Hypothalamus (tissue), 51 donors: Measurements from ENCODE around the gene ZNF341.
"Not testable (repeated sequence)": the region's sequence is repeated elsewhere in the genome, so short reads cannot be mapped to it uniquely, and the experiment has no call there.

Source experiments
- DNase-seq, 51 donors: peaks; one replicate each; lab custom pipeline; 2025; lab: John Stamatoyannopoulos, UW

ZNF341 gene

GRCh38 chr20:33731693-33732165, at the start of gene ZNF341:
Gene ZNF341 (plus strand): TSS chr20:33731996. CDS start chr20:33732022, 26 bp downstream.
- peak; percentile 46 to 97 (median 89) for DNase-seq

DNA sequence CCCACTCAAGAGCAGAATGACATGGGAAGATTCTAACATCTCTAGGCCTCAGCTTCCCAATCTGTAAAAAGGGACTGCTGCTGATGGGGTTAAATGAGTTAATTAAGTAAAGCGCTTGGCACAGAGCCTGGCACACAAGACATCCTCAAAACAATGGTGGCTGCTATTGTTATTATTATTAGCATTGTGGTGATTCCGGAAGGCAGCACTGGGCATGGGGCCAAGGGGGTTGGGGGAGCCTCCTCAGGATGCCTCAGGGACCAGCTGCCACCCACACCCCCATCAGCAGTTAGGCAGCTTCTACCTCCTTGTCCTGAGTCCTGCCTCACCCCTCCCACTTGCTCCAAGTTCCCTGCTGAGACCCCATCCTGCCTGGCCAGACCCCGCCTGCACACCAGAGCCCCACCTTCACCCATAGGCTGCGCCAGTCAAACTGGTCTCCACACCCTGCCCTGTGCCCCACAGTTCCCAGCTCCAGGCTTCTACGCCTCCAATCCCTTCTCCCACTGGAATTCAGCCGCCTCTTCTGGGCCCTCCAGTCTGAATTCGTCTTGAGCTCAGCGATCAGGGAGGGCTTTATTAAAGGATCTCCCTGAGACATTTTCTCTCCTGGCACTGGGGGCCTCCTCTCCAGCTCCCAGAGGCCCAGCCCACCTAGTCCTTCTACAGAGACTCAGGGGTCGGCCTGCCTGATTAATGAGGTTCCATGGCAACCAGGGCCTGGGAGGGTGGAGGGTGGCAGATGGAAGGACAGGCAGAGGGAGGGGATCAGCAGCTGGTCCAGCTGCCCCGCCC, 47.1 kb upstream of the ZNF341 start:
- DNase-seq = no peak

DNA sequence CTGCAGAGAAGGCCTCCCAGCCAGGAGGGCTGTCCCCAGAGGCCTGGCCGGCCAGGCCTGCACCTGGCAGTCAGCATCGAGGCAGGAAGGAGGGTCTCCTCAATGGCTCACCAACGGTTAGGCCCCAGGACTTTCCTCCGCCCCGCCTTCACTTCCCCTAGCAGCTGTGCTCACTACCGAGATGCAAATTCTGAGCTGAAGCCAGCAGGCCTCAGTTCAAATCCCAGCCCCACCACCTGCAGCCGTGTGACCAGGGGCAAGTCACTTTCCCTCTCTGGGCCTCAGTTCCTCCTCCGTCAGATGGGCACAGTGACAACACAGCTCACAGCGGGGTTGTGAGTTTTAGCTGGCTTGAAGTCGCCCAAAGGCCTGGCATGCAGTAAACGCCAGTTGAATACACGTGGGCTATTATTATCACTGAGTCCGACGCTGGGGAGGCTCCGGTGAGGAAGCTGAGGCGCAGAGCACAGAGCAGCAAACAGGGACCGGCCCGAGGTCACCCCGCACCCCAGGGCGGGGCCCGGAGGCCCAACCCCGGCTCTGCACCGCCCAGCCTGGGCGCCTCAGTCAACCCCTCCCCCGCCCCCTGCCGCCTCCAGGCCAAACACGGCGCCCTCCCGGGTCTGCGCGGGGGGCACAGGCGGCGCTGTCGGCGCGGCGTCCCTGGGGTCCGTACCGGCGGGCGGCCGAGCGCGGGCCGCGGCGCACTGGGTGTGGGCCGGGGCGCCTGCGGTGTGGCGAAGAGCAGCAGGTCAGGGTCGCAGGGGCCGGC, 46.3 kb upstream of the ZNF341 start:
- no peak for DNase-seq

DNA sequence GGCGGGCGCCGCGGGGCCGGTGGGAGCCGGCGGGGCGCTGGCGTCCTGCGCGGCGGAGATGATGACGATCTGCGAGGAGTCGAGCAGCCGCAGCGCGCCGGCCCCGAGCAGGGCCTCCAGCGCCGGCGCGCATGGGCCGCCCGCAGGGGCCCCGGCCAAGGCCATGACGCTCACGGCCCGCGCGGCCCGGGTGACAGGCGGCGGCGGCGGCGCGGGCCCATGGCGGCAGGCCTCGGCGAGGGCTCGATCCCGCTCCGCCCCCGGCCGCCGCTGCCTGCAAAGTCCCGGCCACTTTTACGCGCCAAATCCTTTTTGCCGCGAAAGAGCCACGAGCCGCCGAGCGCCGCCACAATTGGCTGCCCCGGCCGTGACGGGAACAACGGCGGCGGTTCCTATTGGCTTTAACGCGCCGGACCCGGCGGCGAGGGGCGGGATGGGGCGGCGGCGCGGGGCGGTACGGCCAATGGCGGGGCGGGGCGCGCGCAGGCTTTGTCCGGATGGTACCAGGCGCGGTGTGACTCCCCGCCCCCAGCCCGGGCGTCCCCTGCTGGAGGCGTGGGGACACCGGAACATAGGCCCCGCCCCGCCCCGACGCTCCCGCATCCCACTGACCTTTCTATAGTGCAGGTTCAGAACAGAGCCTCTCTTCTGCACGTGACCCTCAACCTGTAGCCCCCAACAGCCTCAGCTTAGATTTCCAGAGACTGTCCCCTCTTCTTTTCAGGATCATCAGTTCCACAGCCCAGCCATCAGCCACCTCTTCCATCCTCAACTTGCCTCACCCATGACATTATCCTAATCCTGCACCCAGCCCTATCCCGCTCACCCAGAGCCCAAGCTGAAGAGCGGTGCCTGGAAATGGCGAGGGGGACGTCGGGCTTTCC, 45.5 kb upstream of the ZNF341 start, which contains the start of gene E2F1:
E2F1 (minus strand) TSS at position 286 of the 884 bp plus-strand sequence; CDS start at position 165, 121 bp downstream.
- DNase-seq = peak; percentile 50 to 99 (median 91)

DNA sequence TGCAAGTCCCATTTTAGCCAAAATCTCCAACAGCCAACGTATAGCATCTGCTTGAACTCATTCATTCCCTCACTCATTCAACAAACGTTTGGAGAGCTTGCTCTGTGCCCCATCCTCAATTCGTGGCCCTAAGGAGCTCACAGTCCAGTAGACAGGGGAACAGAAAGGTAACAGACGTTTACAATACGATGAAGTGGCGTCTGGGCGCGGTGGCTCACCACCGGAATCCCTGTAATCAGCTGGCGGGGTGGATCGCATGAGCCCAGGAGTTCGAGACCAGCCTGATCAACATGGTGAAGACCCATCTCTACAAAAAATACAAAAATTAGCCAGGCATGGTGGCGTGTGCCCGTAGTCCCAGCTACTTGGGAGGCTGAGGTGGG, 44.8 kb upstream of the ZNF341 start:
- no peak for DNase-seq

GRCh38 chr20:33687370-33687915, 44.4 kb upstream of the ZNF341 start:
- peak in 3 of 51 donors; percentile 11 to 17 (median 16) for DNase-seq

- no peak for DNase-seq
These were observed 43.5 kb upstream of the ZNF341 start for GRCh38 chr20:33687993-33688937.

- no peak for DNase-seq
These were observed 42.8 kb upstream of the ZNF341 start for GRCh38 chr20:33688938-33689424.

GRCh38 chr20:33689493-33689892, 42.3 kb upstream of the ZNF341 start:
- DNase-seq = no peak

GRCh38 chr20:33689973-33690372, 41.8 kb upstream of the ZNF341 start:
- DNase-seq = peak in 13 of 51 donors; percentile 13 to 68 (median 29)

GRCh38 chr20:33693289-33693688, 38.5 kb upstream of the ZNF341 start:
- peak in 5 of 51 donors; percentile 14 to 62 (median 49) for DNase-seq

DNA sequence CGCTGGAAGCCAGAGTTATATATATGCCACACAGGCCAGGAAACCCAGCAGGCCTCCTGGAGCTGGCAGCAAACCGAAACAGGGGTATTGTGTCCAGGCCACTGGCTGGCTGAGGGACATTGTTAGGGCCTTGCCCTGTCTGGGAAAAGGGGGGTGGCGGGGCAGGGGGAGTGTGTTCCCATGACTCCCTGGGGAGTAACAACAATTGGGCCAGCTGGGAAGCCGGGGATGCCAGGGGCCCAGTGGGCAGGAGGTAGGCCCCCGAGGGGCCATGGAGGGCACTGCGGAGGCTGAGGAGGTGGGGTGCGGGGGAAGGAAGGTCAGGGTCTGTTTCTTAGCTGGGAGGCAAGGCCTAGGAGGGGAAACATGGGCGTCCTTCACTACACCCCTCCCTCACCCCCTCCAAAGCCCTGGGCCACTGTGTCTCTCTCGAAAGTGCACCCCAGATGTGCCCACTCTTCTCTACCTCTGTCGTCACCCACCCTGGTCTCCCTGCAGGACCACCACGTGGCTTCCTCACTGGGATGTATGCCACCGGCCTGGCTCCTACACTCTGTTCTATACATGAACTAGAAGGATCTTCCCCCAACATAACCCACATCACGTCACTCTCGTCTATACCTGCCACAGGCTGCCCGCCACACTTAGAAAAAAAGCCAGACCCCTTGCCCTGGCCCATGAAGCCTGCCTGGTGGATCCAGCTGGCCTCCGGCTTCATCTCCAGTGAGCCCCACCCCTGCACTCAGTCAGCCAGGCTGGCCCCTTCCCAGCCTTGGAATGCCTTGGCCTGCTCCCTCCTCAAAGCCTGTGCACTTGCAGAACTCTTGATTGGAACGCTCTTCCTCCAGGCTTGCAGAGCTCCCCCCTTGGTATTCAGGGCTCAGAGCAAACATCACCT, 37.8 kb upstream of the ZNF341 start:
- DNase-seq = peak in 46 of 51 donors; percentile 18 to 88 (median 67)

DNA sequence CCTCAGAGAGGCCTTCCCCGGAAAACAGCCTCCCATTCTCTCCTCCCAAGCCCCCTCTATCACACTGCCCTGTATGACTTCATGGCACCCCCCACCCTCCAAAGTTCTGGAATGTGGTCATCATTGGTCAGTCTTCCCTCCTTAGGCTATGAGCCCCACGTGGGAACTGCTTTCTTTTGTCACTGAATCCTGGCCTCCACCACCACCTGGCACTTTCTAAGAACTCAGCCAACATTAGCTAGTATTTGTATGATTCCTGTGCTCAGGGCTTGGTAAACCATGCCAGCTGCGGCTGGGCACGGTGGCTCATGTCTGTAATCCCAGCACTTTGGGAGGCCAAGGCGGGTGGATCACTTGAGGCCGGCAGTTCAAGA, 37.2 kb upstream of the ZNF341 start:
- DNase-seq = peak in 6 of 51 donors; percentile 32 to 55 (median 50)

- no peak for DNase-seq
These were observed 35.3 kb upstream of the ZNF341 start for GRCh38 chr20:33696448-33696847.

- DNase-seq = peak in 20 of 51 donors; percentile 9 to 72 (median 24)
These were observed 34.7 kb upstream of the ZNF341 start for GRCh38 chr20:33697129-33697528.

- not testable (repeated sequence) for DNase-seq
These were observed 32.8 kb upstream of the ZNF341 start for GRCh38 chr20:33698966-33699365.

DNA sequence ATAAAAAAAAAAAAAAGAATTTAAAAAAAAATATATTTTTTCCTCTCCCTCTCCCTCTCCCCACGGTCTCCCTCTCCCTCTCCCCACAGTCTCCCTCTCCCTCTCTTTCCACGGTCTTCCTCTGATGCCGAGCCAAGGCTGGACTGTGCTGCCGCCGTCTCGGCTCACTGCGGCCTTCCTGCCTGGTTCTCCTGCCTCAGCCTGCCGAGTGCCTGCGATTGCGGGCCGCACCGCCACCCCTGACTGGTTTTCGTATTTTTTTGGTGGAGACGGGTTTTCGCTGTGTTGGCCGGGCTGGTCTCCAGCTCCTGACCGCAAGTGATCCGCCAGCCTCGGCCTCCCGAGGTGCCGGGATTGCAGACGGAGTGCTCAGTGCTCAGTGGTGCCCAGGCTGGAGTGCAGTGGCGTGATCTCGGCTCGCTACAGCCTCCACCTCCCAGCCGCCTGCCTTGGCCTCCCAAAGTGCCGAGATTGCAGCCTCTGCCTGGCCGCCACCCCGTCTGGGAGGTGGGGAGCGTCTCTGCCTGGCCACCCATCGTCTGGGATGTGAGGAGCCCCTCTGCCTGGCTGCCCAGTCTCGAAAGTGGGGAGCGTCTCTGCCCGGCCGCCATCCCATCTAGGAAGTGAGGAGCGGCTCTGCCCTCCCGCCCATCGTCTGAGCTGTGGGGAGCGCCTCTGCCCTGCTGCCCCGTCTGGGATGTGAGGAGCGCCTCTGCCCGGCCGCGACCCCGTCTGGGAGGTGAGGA, 30.9 kb upstream of the ZNF341 start:
- DNase-seq = not testable (repeated sequence)
